Measurements from ENCODE around the gene SHKBP1. TPM values are rescaled to one million over a fixed set of nuclear protein-coding genes. Genes with fewer than 3 reads are reported as not detected.
"Not testable (repeated sequence)": the region's sequence is repeated elsewhere in the genome, so short reads cannot be mapped to it uniquely, and the experiment has no call there.

SHKBP1 gene
- polyA plus RNA-seq, 1 experiment = 59.0 TPM

DNA sequence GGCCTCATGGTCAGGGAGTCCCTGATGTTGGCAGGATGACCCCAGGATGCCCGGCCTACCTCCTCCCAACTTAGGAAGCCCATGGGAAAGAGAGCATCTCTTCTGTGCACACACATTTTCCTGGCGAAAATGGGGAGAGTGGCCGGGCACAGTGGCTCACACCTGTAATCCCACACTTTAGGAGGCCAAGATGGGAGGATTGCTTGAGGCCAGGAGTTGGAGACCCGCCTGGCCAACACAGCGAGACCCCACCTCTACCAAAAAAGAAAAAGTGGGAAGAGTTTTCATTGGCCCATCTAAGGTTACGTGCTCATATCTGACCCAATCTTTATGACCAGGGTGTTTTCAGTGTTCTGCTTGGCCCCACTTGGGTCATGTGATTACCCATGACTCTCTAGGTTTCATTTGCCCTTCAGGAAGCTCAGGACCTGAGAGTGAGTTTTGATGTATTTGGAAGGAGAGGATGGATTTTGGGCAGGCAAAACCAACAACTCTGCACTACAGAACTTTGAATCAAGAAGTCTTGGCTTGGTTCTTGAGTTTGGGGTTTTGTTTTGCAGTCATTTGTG is 33.6 kb upstream of the SHKBP1 start:
- ChIA-PET POLR2A (no interaction called here), CTCF (interaction anchor here (0.7 to 7.7 kb wide), 5 partner anchors 8 to 92 kb away, joined by 3 to 82 read pairs (median 19); partner anchors contain the start of gene LTBP4)
- 0 out of 2 replicates have a peak, but pooled peaks cover 1% of the 10 kb centered on the region for H3K27me3 ChIP-seq (ENCODE audit: control insufficient read depth, insufficient read depth, low read length)
- DNase-seq (ENCODE audit: low read depth) = no peak
- H3K36me3 ChIP-seq (ENCODE audit: control insufficient read depth, insufficient read depth, low read length) = no peaks in the 10 kb centered on the region
- no peak overlapping the region for H3K4me3 ChIP-seq (ENCODE audit: low read depth, low read length)
- TF ChIP-seq, protein P1, sequence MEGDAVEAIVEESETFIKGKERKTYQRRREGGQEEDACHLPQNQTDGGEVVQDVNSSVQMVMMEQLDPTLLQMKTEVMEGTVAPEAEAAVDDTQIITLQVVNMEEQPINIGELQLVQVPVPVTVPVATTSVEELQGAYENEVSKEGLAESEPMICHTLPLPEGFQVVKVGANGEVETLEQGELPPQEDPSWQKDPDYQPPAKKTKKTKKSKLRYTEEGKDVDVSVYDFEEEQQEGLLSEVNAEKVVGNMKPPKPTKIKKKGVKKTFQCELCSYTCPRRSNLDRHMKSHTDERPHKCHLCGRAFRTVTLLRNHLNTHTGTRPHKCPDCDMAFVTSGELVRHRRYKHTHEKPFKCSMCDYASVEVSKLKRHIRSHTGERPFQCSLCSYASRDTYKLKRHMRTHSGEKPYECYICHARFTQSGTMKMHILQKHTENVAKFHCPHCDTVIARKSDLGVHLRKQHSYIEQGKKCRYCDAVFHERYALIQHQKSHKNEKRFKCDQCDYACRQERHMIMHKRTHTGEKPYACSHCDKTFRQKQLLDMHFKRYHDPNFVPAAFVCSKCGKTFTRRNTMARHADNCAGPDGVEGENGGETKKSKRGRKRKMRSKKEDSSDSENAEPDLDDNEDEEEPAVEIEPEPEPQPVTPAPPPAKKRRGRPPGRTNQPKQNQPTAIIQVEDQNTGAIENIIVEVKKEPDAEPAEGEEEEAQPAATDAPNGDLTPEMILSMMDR (IDR thresholded peaks at IDR 0.05; ENCODE audit: insufficient read depth, low read depth, low read length) = no peak

DNA sequence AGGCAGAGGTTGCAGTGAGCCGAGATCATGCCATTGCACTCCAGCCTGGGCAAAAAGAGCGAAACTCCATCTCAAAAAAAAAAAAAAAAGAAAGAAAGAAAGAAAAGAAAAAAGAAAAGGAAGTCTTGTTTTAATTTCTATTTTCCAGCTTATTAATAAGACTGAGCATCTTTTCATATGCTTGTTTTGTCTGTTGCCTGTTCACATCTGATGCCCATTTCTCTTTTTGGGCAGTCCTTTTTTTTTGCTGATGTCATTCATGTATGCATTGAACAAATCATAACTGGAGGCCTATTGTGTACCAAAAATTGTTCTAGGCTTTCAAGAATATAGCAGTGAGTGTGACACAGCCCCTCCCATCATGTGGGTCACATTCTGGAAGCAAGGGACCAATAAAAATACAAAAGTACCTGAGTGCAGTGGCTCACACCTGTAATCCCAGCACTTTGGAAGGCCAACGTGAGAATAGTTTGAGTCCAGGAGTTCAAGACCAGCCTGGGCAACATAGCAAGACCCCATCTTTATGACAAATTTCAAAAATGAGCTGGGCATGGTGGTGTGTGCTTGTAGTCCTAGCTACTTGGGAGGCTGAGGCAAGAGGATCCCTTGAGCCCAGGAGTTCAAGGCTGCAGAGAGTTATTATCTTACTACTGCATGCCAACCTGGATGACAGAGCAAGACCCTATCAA is 30.4 kb upstream of the SHKBP1 start:
- H3K4me3 ChIP-seq (ENCODE audit: low read depth, low read length); H3K36me3 ChIP-seq (ENCODE audit: control insufficient read depth, insufficient read depth, low read length); POLR2A ChIA-PET; H3K27me3 ChIP-seq (ENCODE audit: control insufficient read depth, insufficient read depth, low read length); DNase-seq (ENCODE audit: low read depth): not testable (repeated sequence)
- CTCF ChIA-PET = interaction anchor here (0.7 to 7.7 kb wide), 4 partner anchors 19 to 57 kb away, joined by 3 to 82 read pairs (median 4); partner anchors contain the start of gene LTBP4

DNA sequence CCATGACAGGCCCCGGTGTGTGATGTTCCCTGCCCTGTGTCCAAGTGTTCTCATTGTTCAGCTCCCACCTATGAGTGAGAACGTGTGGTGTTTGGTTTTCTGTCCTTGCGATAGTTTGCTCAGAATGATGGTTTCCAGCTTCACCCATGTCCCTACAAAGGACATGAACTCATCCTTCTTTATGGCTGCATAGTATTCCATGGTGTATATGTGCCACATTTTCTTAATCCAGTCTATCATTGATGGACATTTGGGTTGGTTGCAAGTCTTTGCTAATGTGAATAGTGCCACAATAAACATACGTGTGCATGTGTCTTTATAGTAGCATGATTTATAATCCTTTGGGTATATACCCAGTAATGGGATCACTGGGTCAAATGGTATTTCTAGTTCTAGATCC is 29.5 kb upstream of the SHKBP1 start:
- DNase-seq (ENCODE audit: low read depth); H3K27me3 ChIP-seq (ENCODE audit: control insufficient read depth, insufficient read depth, low read length); H3K36me3 ChIP-seq (ENCODE audit: control insufficient read depth, insufficient read depth, low read length); POLR2A ChIA-PET; H3K4me3 ChIP-seq (ENCODE audit: low read depth, low read length): not testable (repeated sequence)
- CTCF ChIA-PET = interaction anchor here (0.9 to 2.4 kb wide), 3 partner anchors 20 to 88 kb away, joined by 3 to 17 read pairs (median 3); no protein-coding TSS in a partner anchor

DNA sequence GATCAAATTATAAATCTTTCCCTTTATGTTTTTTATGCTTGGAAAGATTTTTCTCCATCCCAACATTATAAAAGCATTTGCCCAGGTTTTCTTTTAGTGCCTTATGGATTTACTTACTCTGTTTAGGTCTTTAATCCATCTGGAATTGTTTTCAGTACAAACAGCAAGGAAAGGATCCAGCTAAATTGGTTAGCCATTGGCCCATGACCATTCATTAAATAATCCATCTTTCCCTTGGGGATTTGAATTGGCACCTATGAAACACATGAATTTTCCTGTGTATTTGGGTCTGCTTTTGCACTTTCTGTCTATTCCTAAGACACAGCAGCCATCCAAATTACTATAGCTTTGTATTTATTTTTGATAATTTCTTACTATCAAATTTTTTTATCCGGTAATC is 28.8 kb upstream of the SHKBP1 start:
- POLR2A ChIA-PET = no interaction called here
- H3K4me3 ChIP-seq (ENCODE audit: low read depth, low read length) = no peak overlapping the region
- CTCF ChIA-PET = interaction anchor here (1.8 to 2.4 kb wide), 5 partner anchors 20 to 87 kb away, joined by 6 to 17 read pairs (median 10); no protein-coding TSS in a partner anchor
- peaks cover 9% of the 10 kb centered on the region for H3K27me3 ChIP-seq (ENCODE audit: control insufficient read depth, insufficient read depth, low read length)
- no peak for DNase-seq (ENCODE audit: low read depth)
- TF ChIP-seq, protein P1 (IDR thresholded peaks at IDR 0.05; ENCODE audit: insufficient read depth, low read depth, low read length) = no peak
- no peaks in the 10 kb centered on the region for H3K36me3 ChIP-seq (ENCODE audit: control insufficient read depth, insufficient read depth, low read length)

DNA sequence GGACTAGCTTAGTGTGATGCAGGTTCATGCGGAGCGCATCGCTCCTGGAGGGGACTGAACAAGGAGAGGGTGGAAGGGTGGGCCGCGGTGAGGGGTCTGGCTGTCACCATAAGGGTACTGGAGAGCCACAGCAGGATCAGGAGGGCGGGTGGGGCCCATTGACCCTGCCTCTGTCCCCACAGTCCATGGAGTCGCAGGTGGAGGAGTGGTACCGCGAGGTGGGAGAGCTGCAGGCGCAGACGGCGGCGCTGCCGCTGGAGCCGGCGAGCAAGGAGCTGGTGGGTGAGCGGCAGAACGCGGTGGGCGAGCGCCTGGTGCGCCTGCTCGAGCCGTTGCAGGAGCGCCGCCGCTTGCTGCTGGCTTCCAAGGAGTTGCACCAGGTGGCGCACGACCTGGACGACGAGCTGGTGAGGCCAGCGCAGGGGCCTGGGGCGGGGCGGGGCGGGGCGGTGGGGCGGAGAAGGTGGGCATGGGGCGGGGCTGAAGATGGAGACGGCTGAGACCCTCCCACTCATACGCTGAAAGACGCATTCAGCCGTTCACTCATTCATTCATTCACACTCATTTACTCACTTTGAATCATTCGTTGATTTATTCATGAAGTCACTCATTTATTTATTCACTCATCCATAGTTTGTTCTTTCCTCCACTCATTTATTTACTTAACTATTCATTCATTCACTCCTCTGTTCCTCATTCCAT is 27.5 kb upstream of the SHKBP1 start:
- no peak overlapping the region for H3K4me3 ChIP-seq (ENCODE audit: low read depth, low read length)
- POLR2A ChIA-PET = no interaction called here
- DNase-seq (ENCODE audit: low read depth) = no peak

More for the DNA sequence above, 27.5 kb upstream of the SHKBP1 start:
- Histone ChIP-seq H3K27me3 (ENCODE audit: control insufficient read depth, insufficient read depth, low read length) (peaks cover 9% of the 10 kb centered on the region), H3K36me3 (ENCODE audit: control insufficient read depth, insufficient read depth, low read length) (no peaks in the 10 kb centered on the region)
- CTCF ChIA-PET = interaction anchor here (0.6 to 2.4 kb wide), 11 partner anchors 8 to 86 kb away, joined by 3 to 17 read pairs (median 6); no protein-coding TSS in a partner anchor
- TF ChIP-seq, protein P1 (IDR thresholded peaks at IDR 0.05; ENCODE audit: insufficient read depth, low read depth, low read length) = peak; percentile 50; the same call in 1 of the 2 replicates
